Stromal cell of bone marrow (primary cell): Measurements from ENCODE around the gene MIS18A.
A peak's percentile ranks its signal among the peaks of the same experiment; 100 is the strongest.
"Not testable (repeated sequence)": the region's sequence is repeated elsewhere in the genome, so short reads cannot be mapped to it uniquely, and the experiment has no call there.

Experiments
- DNase-seq: peaks from one replicate; pipeline ENCODE4 v3.0.0-alpha.2; 2012; ENCODE audit warnings: low read depth

Gene MIS18A

GRCh38 chr21:32304998-32305397, 26.1 kb upstream of the MIS18A start:
- no peak for DNase-seq

GRCh38 chr21:32303385-32303784, 24.5 kb upstream of the MIS18A start:
- DNase-seq, result no peak

GRCh38 chr21:32302560-32302959, 23.7 kb upstream of the MIS18A start:
- DNase-seq, result no peak

GRCh38 chr21:32301596-32301995, 22.7 kb upstream of the MIS18A start:
- no peak for DNase-seq

- no peak for DNase-seq
Observed at GRCh38 chr21:32300117-32300681, 21.4 kb upstream of the MIS18A start.

- DNase-seq, result no peak
Observed at GRCh38 chr21:32299695-32300094, 20.8 kb upstream of the MIS18A start.

- DNase-seq, result no peak
Observed at GRCh38 chr21:32298658-32299081, 19.8 kb upstream of the MIS18A start, which contains the start of gene MRAP. Gene MRAP (plus strand): TSS chr21:32298855. CDS start chr21:32298972, 117 bp downstream.

- DNase-seq, result peak; percentile 28
Observed at GRCh38 chr21:32298148-32298559, 19.3 kb upstream of the MIS18A start.

- DNase-seq, result no peak
Observed at GRCh38 chr21:32297449-32297848, 18.6 kb upstream of the MIS18A start.

GRCh38 chr21:32285476-32285875, 6.6 kb upstream of the MIS18A start:
- no peak for DNase-seq

GRCh38 chr21:32282992-32283391, 4.1 kb upstream of the MIS18A start:
- no peak for DNase-seq

- DNase-seq, result no peak
Observed at GRCh38 chr21:32281531-32281930, 2.7 kb upstream of the MIS18A start.

- no peak for DNase-seq
Observed at GRCh38 chr21:32279377-32279680, 480 bp upstream of the MIS18A start.

- DNase-seq, result no peak
Observed at GRCh38 chr21:32278103-32278502, 746 bp downstream of the MIS18A start.

- DNase-seq, result no peak
Observed at GRCh38 chr21:32276671-32277070, 2.2 kb downstream of the MIS18A start.

GRCh38 chr21:32270748-32271147, 8.1 kb downstream of the MIS18A start:
- no peak for DNase-seq

- DNase-seq, result not testable (repeated sequence)
Observed at GRCh38 chr21:32265321-32265720, 13.5 kb downstream of the MIS18A start.

- no peak for DNase-seq
Observed at GRCh38 chr21:32261929-32262328, 16.9 kb downstream of the MIS18A start.

- DNase-seq, result no peak
Observed at GRCh38 chr21:32260130-32260529, 18.7 kb downstream of the MIS18A start.

GRCh38 chr21:32258786-32259048, 20.1 kb downstream of the MIS18A start:
- not testable (repeated sequence) for DNase-seq

GRCh38 chr21:32257962-32258785, 20.7 kb downstream of the MIS18A start:
- peak; percentile 79 for DNase-seq

GRCh38 chr21:32256873-32257620, 21.8 kb downstream of the MIS18A start:
- peak; percentile 94 for DNase-seq

- DNase-seq, result no peak
Observed at GRCh38 chr21:32256251-32256650, 22.6 kb downstream of the MIS18A start.
